ENCODE data around the gene EEFSEC.

EEFSEC gene

DNA sequence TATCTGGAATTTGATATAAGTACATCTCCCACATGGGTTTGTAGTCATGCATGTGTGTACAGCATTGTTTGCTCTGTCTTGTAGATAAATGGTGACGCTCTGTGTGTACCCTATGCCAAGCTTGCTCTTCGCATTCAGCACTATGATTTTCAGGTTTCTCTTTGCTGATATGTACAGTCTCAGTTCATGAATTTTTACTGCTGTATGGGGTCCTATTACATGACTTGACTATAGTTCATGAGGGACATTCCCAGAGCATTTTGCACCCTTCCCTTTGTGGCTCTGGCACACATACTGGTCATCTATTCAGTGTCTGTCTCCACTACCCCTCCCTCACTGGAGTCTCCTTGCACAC lies 132.7 kb downstream of the EEFSEC start:
- no peak for DNase-seq (ENCODE audit: low read depth in 3 of 3)

DNA sequence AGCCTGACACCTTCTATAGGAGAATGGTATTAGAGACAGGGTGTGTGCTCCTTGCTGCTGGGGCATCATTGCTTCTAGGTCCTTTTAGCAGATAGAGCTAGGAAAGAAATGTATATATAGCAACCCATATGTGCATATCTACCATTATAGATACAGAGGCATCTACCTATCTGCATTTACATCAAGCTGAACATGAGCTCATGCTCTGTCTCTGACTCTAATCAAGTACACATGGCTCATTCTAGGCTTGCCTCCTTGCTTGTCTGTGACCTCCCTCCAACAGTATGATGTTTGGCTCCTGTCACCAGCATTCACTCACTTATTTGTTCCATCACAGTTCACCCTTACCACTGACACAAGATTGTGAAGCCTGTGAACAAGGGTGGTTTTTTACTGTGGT lies 133.4 kb downstream of the EEFSEC start:
- DNase-seq (ENCODE audit: low read depth in 3 of 3) = no peak

DNA sequence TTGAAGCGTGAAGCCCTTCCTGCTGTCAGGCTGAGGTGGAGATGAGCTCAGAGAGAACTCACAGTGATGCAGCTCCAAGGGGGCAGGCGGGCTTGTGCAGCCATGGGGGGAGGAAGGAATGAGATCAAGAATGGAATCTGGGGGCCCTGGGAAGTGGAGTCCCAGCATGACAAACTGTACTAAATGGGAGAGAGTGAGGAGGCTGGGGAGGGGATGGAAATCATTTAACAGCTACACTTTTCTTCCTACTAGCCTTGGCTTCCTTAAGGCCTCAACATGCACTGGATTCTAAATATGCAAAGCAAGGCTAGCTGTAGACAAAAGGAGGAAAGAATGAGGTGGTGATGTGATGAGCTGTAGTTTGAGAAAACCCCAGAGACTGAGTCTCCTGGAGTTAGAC lies 133.9 kb downstream of the EEFSEC start:
- no peak for DNase-seq (ENCODE audit: low read depth in 3 of 3)

DNA sequence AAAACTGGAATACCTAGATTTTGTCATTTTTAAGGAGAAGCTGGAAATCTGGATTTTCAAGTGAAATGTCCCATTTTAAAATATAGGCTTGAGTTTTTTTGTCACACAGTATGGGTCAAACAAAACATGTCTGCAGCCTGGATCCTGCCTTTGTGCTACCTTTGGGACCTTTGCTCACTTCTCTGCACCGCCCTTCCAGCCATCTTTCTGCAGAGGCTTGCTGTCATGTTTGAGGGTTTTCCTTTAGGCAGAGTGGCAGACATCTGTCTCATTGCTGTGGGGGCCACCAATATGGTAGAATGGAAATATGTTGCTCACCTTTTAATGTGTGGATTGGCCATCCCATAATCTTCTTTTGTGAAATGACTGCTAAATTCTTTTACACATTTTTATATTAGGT lies 136.3 kb downstream of the EEFSEC start:
- DNase-seq (ENCODE audit: low read depth in 3 of 3) = no peak

DNA sequence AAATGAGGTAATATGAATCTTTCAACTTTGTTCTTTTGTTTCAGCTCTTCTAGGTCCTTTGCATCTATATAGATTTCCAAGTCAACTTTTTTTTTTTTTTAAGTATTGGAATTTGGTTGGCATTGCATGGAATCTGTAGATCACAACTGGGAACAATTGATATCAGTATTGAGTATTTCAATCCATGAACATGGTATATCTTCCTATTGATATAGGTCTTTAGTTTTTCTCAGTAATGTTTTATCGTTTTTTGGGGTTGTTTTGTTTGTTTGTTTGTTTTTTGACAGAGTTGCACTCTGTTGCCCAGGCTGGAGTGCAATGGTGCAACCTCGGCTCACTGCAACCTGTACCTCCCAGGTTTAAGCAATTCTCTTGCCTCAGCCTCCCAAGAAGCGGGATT lies 137.2 kb downstream of the EEFSEC start:
- no peak for DNase-seq (ENCODE audit: low read depth in 3 of 3)

DNA sequence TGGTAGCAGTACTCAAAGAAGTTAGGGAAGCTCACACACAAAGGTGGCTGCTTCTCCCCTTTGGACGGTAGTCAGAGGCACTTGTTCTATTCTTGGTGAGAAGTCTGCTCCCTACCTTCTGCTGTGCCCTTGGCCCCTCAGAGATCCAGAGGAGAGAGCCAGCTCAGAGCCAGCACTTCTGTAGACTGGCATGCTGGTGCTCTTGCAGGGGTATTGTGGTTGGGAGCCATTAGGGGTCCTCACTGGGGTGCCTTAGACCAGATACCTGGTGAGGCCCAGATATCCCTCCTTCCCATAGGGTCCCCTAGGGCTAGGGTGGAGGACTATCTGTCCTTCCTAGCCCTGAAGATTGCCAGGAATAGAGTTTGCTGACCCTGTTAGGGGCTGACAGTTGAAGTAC lies 140.6 kb downstream of the EEFSEC start:
- no peak for DNase-seq (ENCODE audit: low read depth in 3 of 3)

DNA sequence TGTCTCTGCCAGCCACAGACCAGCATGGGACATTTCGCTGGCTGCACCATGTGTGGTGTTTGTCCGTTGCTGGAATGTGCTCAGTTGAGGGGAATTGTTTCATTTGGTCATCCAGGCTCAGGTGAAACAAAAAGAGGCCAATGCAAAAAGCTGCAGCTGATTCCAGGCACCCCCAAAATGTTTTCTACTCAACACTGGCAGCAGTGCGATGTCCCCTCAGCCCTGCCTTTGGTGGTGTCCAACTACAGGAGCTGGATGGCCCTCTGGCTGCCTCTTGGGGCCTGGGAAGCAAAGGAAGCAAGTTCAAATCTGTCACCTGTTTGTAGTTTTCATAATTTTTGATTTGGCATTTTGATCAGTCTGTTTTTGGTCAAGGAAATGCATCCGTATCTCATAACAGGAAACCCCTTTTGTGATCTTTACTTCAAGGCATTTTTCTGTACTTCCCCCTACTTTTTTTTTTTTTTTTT lies 141.8 kb downstream of the EEFSEC start:
- no peak for DNase-seq (ENCODE audit: low read depth in 3 of 3)

DNA sequence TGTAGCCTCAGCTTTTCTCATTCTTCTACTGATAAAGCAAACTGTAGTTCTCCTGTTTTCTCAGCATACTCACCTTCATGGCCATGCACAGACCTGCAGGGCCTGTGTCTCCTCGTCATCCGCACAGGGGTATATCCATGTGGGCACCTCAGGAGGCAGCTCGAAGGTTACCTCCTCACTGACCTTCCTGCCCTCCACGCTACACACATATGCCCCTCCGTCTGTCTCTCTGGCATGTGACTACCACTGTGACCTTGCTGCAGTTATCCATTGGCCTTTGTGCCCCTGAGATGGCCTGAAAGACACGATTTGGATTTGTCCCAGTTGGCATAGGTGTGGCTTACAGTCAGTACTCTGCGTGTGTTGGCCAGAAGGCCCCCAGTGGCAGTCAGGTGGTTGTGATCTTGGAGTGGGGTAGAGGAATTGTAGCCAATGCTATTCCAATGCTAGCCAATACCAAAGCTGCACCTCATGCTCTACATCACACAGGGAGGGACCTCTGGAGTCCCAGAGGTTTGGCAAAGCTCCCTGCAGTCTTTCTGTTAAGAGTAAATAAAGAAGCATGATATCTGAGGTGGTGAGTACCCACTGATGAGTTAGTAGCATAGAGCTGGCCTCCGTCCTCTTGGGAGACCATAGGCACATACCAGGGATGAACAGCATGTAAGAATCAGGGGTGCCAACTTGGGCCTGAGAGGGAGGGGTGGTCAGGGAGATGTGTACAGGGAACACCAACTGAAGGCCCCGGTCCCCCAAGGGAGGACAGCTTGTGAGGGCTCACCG lies 143.4 kb downstream of the EEFSEC start:
- DNase-seq (ENCODE audit: low read depth in 3 of 3) = no peak

DNA sequence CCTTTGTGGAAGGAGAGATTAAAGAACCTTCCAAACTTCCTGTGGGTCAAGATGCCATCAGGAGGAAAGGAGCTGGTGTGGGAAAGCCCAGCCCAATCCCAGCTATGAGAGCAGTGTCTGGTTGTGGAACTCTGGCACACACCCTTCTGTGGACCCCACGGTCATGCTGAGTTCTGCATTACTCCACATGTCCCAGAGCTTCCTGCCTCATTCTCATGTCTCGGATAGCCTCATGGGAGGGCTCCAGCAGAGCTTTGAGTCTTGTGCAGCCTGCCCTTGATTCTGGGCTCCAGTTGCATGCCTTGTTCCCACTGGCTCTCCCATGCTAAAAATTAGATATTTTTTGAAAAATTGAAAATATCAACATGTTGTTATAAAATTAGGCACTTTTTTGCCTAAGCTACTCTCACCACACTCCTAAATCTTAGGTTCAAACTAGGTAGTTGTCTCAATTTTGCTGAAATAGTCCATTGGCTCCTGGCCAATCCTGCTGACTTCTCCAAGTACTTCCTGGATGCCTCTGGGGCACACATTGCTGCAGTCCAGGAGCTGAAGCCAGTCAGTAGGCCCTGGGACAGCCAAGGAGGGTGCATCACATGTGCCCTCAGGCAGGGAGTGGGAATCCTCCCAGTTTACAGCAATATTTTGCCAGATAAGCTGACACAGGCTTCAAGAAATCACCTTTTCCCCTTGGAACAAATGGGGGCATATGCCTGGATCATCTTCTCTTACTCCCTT lies 144.3 kb downstream of the EEFSEC start:
- no peak for DNase-seq (ENCODE audit: low read depth in 3 of 3)

DNA sequence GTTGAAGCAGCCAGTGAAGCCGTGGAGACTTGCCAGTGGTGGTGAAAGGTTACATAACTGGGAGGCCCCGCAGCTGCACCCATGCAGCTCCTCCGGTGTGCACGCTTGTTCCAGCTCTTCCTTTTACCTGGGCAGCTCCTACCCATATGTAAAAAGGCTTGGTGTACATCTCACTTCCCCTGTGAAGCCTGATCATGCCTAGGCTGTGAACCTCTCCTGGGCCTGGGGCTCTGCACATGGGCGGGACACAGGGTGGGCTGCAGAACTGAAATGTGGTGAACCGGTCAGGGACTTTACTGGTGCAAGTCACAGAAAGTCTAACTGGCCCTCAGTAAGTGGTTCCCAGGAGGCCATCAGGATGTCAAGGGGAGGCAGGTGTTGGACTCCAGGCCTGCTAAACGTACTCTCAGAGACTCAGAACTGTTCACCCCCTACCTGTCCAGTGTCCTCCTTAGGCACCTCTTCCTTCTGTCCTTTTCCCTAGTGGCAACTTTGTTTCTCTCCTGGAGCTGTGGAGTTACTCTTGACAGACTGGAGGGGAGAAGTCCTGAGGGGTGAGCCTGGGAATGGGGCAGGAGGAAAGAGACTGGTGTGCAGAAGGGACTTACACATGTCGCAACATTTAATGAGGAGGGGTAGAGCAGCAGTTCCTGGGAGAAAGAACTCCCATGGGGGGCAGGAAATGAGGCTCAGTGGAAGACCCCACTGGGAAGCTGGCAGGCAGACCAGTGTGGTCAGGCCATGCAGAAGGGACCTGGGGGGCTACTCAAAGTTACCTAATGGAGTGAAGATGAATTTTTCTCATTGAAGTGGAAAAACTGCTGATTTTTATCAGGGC lies 148.1 kb downstream of the EEFSEC start:
- DNase-seq (ENCODE audit: low read depth in 3 of 3) = no peak

DNA sequence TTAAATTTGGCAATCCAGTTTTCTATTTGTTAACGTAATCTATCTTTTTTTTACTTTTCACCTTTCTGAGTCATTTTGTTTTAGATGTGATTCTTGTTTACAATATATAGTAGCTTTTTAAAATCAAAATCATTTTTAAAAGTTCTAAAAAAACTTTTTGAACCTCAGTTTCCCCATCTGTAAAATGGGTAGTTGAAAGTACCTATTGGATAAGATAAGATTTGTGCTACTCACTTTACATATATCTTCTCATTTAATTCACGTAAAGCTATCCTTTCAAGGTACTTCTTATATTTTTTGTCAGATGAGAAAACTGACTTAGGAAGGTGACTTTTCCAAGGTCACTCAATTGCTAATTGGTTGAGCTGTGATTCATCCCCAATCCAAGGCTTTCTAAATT lies 153.2 kb downstream of the EEFSEC start:
- no peak for DNase-seq (ENCODE audit: low read depth in 3 of 3)

DNA sequence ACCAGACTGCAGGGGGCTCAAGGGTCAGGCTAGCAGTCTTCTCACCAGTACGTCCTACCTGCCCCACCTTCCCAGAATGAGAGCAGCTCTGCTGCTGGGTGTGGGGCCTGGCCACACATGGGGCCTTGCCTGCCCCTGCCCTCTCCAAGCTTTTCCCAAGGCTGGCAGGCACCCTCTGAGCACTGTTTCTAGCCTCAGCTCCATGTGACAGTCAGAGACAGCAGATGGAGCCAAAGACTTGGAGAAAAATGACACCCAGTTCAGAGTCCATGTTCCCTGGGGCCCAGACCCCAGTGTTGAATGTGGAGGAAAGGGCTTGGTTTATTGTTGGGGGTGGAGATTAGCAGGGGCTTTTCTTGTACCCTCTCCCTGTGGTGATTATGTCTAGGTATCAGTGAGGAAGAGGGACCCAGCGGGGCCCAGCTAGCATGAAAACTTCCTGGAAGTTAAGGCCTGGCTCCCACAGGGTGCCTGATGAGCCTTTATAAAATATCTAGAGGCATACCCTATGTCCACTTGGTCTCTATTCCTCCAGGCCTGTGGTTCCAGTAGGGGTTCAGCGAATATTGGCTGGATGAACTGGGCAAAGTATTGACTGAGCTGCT lies 153.8 kb downstream of the EEFSEC start:
- no peak for DNase-seq (ENCODE audit: low read depth in 3 of 3)

DNA sequence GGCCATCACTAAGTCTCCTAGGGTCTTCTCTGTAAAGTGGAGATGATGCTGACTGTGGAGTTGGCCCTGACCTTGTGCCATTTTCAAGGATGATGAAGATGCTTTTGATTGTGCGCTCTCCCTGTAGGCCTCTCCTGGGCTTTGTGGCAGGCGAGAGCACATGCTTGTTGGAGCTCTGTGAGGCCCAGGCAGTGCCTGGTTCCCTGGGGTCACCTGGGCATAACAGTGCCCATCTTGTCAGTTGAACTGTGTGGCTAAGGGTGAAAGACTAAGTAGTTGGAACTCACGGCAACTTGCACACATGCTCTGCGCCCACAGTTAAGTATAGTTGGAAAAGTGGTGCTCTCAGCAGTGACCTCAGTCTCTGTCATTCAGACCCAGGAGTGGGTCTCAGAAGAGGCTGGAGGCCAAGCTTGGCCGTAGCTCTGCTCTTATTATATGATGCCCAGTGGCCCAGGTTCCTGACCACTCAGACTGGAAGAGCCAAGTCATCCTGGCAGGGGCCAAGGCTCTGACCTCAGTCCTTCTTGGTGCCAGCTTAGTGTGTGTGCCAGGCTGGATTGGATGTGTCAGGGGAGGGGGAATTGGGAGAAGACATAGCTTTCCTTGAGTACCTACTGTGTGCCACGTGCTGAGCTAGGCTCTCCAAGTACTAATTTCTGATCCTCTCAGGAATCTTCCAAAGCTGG lies 154.6 kb downstream of the EEFSEC start:
- DNase-seq (ENCODE audit: low read depth in 3 of 3) = no peak

DNA sequence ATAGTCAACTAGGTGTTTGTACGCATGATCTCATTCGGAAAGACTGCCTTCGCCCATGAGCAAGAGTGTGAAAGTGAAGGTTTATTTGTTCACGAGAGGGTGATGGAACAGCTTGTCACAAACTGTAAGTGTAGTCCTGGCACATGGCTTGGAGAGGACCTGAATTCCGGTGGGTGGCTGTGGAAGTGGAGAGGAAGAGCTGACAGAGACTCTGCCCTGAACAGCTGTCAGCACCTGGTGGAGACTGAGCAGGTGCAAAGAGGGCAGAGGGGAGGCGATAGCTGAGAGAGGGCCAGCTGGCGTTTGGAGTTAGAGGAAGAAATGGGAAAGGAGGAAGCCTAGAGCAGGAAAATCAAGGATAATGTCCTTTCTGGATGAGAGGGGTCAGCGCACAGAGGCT lies 155.7 kb downstream of the EEFSEC start:
- no peak for DNase-seq (ENCODE audit: low read depth in 3 of 3)

DNA sequence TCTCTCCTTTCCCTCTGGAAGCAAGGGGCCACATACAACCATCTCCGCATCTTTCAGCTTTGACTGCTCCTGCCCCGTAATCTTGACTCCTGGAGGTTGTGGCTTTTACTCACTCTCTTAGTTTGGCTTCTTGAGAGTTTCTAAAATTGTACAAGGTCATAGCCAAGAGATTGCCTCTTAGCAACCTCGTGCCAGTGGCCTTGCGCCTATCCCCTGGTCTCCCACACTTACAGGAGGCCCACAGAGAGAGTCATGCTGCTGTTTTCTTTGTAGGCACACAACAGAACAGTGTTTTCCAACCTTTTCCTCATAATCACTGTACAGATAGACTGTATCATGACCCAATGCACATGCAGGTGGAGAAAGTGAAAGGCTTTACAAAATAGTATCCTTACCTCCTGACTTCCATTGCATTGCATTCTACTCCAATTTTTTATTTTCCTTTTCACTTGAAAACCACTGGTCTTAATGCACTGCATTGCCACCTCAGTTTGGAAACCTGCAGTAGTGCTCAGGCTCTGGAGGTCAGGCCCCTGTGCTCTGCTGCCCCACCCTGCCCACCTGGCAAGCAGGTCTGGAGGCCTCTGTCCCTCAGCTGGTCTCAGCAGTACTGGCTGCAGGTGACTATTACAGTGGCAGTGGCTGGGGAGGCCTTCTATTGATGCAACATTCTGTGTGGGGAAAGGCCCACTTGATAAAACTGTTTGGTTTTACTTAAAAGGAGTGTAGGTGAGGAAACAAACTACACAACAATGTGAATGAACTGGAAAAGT lies 157.2 kb downstream of the EEFSEC start:
- no peak for DNase-seq (ENCODE audit: low read depth in 3 of 3)

DNA sequence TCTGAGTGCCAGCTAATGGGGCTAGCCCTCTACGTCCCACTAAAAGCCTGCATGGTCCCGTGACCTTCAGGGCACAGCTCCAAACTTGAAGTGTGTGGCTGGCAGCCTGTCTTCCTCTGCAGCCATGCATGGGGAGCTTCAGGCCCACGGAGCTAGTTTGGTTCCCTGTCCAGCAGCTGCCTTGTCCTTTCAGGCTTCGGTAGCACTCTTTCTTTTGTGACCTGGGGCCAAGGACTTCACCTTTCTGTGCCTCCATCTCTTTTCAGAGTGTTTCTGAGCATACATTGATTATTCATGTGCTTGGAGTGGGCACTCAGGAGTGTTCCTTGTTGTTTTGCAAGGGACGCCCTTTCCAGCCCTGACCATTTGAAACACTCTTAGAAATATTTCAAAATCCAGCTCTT lies 158.2 kb downstream of the EEFSEC start:
- no peak for DNase-seq (ENCODE audit: low read depth in 3 of 3)

DNA sequence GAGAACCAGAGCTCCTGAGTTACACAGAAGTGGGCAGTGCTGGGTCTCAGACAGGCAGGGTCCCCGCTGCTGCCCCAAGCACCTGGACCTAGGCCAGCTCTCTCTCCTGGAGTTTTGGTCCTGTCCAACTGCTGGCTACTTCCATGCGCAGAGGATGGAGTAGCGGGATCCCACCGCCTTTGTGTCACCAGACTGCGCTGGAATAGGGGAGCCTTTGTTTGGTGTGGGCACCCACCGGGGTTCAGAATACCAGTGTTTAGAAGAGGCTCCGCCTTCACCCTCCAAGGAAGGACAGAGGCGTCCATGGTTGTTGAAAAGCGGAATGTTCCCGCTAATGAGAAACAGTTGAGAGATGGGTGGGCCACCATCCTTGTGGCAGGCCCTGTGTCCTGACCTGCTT lies 159.0 kb downstream of the EEFSEC start:
- no peak for DNase-seq (ENCODE audit: low read depth in 3 of 3)

DNA sequence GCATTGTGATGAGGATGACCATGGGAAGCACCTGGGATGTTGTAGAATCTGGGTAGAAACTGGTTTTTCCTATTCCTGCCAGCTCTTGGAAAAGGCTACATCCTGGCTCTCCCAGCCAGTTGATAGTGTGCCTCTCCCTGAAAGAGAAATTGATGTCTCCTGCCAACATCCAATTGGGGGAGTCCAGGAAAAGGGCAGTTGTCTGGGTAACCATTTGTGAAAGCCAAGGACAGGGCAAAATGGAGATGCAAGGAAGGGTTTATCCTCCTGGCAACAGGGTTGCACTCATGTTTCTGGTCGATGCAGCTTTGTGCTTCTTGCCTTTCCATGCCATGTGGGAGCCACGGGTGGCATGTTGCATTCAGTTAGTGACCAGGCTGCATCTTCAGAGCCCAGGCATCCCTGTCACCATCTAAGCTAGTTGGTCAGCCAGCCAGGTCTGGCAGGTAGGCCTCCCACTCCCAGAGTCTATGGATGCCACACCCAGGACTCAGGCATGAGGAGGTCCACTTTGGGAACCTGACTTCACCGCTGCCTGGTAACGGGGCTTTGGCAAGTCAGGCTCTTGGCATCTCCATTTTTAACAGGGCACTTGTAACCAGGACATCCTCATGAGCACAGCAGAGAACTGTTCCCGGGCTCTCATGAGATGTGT lies 159.9 kb downstream of the EEFSEC start:
- no peak for DNase-seq (ENCODE audit: low read depth in 3 of 3)

DNA sequence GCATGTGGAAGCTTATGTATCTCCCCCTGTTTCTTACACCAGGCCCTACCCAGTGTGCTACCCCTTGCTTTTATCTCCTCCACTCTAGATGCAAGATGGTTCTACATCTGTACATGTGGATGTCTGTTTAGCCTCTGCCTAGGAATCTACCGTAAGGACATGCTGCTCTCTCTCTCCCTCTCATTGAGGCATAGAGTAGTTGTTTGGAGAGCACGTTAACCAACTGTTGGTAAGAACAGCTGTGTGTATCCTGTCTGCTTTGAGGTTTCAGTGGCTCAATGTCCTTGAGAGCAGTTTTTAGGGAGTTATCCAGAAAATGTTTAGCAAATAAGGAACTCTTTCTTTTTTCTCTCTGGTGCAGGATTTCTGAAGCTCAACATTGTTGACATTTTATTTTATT lies 160.7 kb downstream of the EEFSEC start:
- no peak for DNase-seq (ENCODE audit: low read depth in 3 of 3)

DNA sequence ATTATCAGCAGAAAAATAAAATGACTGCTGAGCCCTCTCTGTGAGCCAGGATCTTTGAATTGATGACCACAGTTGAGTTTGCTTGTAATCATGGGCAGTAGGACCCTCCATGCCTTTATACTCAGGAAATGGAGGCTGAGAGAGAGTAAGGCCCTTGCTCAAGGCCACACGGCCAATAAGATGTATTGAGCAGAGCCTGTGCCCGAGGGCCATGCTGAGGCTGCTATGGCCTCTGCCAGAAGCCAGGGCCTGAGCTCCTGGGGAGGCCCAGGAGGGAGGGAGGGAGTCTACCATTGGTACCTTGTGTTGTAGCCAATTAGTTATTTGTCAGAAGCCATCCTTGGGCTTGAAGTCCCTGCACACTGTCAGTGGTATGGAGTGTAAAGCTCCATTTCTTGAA lies 162.0 kb downstream of the EEFSEC start:
- DNase-seq (ENCODE audit: low read depth in 3 of 3) = no peak

Measured in stimulated activated CD4-positive, alpha-beta T cell treated with anti-CD3 and anti-CD28 coated beads, TNF-alpha, amount 100 ng/mL, for 48 hours (primary cell).